SH-SY5Y (cell line): ENCODE results near the gene INPP5E.

Experiments
- GATA2 ChIP-seq: IDR thresholded peaks from 2 replicates; pipeline ENCODE4 v1.6.1; 2011; ENCODE audit warnings: mild to moderate bottlenecking, low read depth, low read length
- GATA3 ChIP-seq: IDR thresholded peaks from 2 replicates; pipeline ENCODE4 v1.6.1; 2011; ENCODE audit warnings: low read depth, mild to moderate bottlenecking, low read length, moderate library complexity

- TF ChIP-seq GATA2 (no peak), GATA3 (no peak)
These were observed 4.5 kb upstream of the INPP5E start for GRCh38 chr9:136444102-136444501.
